C4-2B (cell line): Measurements from ENCODE around the gene RPS3.
"Not testable (repeated sequence)": the region's sequence is repeated elsewhere in the genome, so short reads cannot be mapped to it uniquely, and the experiment has no call there.

Experiments used
- H3K27ac ChIP-seq: fragments of 450-650 bp; 2 replicates; pipeline ENCODE4 v1.5.1; 2017
- ZFX ChIP-seq: fragments of 450-650 bp; IDR thresholded peaks from 2 replicates; pipeline ENCODE4 v1.6.1; 2017
- TF ChIP-seq, protein P1 (sequence below): fragments of 450-650 bp; conservative IDR thresholded peaks from 2 replicates; pipeline ENCODE4 v1.5.1; 2017; ENCODE audit warnings: mild to moderate bottlenecking

The RPS3 gene

DNA sequence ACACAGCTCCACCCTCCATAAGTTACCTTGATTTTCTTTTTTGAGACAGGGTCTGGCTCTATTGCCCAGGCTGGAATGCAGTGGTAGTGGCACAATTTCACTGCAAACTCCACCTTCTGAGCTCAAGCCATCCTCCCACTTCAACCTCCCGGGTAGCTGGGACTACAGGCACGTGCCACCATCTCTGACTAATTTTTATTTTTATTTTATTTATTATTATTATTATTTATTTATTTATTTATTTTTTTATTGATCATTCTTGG, 9.6 kb downstream of the RPS3 start:
- no peak overlapping the region for H3K27ac ChIP-seq
- TF ChIP-seq, protein P1, sequence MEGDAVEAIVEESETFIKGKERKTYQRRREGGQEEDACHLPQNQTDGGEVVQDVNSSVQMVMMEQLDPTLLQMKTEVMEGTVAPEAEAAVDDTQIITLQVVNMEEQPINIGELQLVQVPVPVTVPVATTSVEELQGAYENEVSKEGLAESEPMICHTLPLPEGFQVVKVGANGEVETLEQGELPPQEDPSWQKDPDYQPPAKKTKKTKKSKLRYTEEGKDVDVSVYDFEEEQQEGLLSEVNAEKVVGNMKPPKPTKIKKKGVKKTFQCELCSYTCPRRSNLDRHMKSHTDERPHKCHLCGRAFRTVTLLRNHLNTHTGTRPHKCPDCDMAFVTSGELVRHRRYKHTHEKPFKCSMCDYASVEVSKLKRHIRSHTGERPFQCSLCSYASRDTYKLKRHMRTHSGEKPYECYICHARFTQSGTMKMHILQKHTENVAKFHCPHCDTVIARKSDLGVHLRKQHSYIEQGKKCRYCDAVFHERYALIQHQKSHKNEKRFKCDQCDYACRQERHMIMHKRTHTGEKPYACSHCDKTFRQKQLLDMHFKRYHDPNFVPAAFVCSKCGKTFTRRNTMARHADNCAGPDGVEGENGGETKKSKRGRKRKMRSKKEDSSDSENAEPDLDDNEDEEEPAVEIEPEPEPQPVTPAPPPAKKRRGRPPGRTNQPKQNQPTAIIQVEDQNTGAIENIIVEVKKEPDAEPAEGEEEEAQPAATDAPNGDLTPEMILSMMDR, result no peak
- TF ChIP-seq ZFX, result no peak

DNA sequence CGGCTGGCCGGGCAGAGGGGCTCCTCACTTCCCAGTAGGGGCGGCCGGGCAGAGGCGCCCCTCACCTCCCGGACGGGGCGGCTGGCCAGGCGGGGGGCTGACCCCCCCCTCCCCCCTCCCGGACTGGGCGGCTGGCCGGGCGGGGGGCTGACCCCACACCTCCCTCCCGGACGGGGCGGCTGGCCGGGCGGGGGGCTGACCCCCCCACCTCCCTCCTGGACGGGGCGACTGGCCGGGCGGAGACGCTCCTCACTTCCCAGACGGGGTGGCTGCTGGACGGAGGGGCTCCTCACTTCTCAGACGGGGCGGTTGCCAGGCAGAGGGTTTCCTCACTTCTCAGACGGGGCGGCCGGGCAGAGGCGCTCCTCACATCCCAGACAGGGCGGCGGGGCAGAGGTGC, 10.7 kb downstream of the RPS3 start:
- not testable (repeated sequence) for H3K27ac ChIP-seq

DNA sequence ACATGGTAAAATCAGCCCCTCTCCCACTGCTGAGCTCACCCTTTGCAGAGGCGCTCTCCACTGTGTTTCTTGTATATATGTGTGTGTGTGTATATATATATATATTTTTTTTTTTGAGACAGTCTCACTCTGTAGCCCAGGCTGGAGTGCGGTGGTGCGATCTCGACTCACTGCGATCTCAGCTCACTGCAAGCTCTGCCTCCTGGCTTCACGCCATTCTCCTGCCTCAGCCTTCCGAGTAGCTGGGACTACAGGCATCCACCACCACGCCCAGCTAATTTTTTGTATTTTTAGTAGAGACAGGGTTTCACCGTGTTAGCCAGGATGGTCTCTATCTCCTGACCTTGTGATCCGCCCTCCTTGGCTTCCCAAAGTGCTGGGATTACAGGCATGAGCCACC, 13.8 kb downstream of the RPS3 start:
- H3K27ac ChIP-seq, result not testable (repeated sequence)

DNA sequence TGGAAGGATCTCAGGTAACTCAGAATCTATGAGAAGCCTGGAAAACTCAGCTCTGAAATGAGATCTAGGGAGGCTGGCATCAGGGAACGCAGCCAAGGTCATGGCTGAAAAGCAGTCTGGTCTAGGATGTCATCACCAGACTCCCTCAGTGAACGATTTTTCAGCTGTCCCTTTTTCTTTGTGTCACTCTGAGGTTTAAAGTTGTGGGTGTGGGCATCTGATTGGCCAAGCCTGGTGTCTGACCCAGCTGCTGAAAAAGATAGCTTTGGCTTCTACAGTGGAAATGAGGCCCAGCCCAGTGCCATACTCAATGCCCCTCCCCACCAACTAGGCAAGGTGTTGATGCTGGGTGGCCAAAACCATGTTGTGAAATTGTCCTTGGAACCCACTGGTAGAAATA, 14.5 kb downstream of the RPS3 start:
- TF ChIP-seq ZFX, result no peak
- TF ChIP-seq, protein P1, result no peak
- H3K27ac ChIP-seq, result no peak overlapping the region

DNA sequence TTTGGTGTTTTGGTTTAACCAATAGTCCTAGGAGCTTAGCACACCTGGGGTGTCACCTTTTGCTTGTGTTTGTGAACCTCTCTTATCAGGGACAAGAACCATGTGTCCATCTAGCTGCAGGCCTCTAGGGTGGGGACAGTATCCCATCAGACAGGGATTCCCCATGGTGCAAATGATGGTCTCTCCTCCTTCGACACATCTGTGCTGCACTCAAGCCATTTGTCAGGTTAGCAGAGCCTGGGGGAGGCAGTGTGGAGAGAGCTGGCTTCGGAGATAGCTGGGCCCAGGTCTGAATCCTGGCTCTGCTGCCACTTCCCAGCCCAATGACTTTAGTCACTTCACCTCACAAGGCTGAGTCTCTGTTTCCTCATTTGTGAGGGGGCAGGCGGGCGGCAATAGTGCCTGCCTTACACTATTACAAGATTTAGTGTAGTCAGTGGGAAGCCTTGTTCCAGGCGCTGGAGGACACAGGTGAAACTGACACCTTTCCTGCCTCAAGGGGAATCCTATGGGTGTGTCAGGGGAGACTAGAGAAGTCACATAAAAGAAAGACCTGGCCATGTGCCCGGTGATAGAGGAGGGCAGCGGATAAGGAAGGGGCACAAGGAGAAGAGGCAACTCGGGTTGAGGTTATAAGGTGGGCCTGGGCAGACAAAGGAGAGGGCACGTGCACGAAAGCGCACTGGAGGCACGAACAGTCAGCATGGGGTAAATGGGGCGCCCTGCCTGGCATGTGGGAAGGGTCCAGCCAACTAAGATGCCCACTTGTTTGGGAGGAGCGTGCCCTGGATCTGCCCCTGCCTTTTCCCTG, 21.1 kb downstream of the RPS3 start:
- no peak overlapping the region for H3K27ac ChIP-seq
- TF ChIP-seq, protein P1, result no peak
- TF ChIP-seq ZFX, result no peak

DNA sequence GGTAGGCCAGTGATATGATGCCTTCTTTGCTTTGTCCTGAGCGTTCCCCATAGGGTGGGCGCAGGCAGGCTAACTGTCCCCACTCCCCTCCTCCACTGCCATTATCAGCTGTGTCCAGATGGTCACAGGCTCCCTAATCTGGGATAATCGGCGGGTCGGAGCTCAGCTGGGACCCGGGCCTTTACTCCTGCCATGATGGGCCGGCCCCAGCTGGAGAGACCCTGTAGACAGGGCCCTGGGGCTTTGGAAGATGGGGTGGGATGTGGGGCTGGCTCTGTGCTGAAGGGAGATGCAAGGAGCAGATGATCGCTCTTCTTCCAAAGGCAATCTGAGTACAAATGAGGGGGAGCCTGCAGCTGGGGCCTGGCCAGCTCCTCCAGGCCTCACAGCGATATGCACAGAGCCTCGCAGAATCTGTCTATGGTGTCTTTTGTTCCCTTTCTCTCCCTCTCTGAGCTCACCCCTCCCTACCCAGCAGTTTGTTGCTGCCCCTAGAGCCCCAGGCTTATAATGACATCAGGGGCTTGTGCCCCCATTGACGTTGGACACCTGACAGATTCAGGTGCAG, 21.8 kb downstream of the RPS3 start:
- TF ChIP-seq, protein P1, result no peak
- no peak for TF ChIP-seq ZFX
- peak overlapping the region; percentile 3; the same call in 1 of the 2 replicates for H3K27ac ChIP-seq

DNA sequence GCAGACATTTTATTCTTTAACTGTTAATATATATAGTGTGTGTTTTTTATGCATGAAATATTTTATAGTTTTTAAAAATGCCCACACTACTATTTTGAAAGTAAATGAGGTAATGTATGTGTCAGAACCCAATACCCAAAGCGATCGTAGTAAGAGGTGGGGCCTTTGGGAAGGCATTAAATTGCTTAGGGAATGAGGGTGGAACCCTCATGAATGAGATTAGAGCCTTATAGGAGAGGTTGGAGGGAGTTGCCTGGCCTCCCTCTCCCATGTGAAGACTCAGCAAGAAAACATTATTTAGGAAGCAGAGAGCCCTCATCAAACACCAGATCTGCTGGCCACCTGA, 22.6 kb downstream of the RPS3 start:
- H3K27ac ChIP-seq, result 0 out of 2 replicates have a peak overlapping the region, but pooled peaks have one; percentile 9
- TF ChIP-seq ZFX, result no peak
- TF ChIP-seq, protein P1, result no peak

DNA sequence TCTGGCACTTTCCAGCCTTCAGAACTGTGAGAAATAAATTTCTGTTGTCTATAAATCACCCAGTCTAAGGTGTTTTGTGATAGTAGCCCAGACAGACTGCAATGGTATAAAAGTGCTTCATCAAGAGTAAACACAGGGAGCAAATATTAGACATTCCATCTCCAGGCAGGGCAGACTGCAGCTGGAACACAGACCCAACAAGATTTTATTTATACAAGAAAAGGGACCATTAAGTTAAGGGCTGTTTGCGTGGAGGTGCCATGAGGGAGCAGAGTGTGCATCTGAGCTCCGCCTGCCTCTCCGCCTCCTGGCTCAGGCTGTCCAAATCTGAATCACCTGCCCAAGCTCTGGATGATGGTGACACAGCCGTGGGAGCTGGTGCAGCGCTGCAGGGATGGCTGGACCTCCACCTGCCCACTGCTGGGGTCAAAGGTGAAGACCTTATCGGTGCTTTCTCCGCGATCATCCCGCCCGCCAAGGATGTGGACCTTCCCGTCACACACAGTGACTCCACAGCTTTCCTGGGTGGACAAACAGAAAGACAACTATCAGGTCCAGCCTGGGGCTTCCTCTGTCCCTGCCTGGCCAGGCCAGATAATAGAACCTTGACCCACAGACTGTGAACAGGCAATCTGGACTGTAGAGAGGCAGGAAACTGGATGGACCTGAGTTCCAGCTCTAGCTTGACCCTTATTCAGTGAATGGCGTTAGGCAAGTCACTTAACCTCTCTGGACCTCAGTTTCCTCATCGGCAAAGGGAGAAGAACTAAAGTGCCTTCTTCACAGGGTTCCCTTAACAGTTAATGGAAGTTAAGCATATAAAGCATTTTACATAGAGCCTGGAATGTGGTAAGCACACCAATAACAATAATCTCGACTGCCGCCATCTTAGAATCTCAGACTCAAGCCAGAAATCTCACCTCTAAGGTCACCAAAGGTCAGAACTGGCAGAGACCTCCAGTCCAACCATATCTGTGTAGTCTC, 23.2 kb downstream of the RPS3 start:
- no peak for TF ChIP-seq ZFX
- TF ChIP-seq, protein P1, result no peak
- peak overlapping the region; percentile 9; the same call in 1 of the 2 replicates for H3K27ac ChIP-seq
